GM12878 (cell line): Measurements from ENCODE around the gene SLC25A17. TPM values are rescaled to one million over a fixed set of nuclear protein-coding genes. Genes with fewer than 3 reads are reported as not detected.

Source experiments
- ATAC-seq: fragments of 200-7000 bp; cut with Tn5 transposase; 3 replicates; pipeline ENCODE4 v1.9.1; 2020; ENCODE audit warnings: mild to moderate bottlenecking, moderate library complexity
- BruUV-seq: library from RNA; stranded (reverse); fragments of 400-500 nt; replicated peaks from 2 replicates; lab custom pipeline; 2021; lab: Mats Ljungman, UMichigan
- CTCF ChIA-PET: fragments of 300-600 bp; sonication (Branson Sonifier 250); formaldehyde crosslinking; extraction: SDS; loops from one replicate; lab custom pipeline; 2021; ENCODE audit warnings: inconsistent platforms; lab: Yijun Ruan, JAX
- POLR2A ChIA-PET: fragments of 350-600 bp; formaldehyde crosslinking; extraction: SDS; loops from one replicate; lab custom pipeline; 2021; ENCODE audit warnings: inconsistent platforms; lab: Charles Lee
- RAD21 ChIA-PET: fragments of 300-600 bp; sonication (Branson Sonifier 250); formaldehyde crosslinking; loops from one replicate; lab custom pipeline; 2023; ENCODE audit warnings: antibody characterized with exemption; ENCODE audit not compliant: unreplicated experiment; lab: Charles Lee
- SMC1A ChIA-PET: fragments of 300-600 bp; sonication (Branson Sonifier 250); formaldehyde crosslinking; loops from one replicate; lab custom pipeline; 2023; ENCODE audit not compliant: unreplicated experiment, uncharacterized antibody; lab: Charles Lee
- DNase-seq: peaks from one replicate; pipeline ENCODE4 v3.0.0-alpha.2; 2011; ENCODE audit warnings: low read depth, low spot score
- FAIRE-seq: peaks from 3 replicates; lab custom pipeline; 2011; peaks lifted over from hg19 to GRCh38; lab: Jason Lieb, UNC
- H2AFZ ChIP-seq: 2 replicates; pipeline ENCODE4 v1.6.0; 2011; ENCODE audit warnings: low read depth, low read length, control low read depth; ENCODE audit not compliant: control insufficient read depth
- H3K27ac ChIP-seq: 2 replicates; pipeline ENCODE4 v1.5.1; 2011; ENCODE audit warnings: control low read depth; ENCODE audit not compliant: control insufficient read depth, insufficient read depth
- H3K27me3 ChIP-seq, 2 experiments: replicated peaks in 1 of 2; 2 replicates each; pipeline versions ENCODE4 v1.6.0 to v1.6.1; 2011; ENCODE audit warnings: low read length in 1 of 2; ENCODE audit not compliant: control insufficient read depth in 2 of 2, insufficient read depth in 2 of 2
- H3K36me3 ChIP-seq, 2 experiments: 2 replicates each; pipeline ENCODE4 v1.5.1; 2011; ENCODE audit warnings: low read length in 1 of 2; ENCODE audit not compliant: control insufficient read depth in 2 of 2, insufficient read depth in 2 of 2
- H3K4me1 ChIP-seq: 2 replicates; pipeline ENCODE4 v1.6.1; 2011; ENCODE audit warnings: mild to moderate bottlenecking, low read length, moderate library complexity, mixed read lengths; ENCODE audit not compliant: control insufficient read depth, insufficient read depth
- H3K4me2 ChIP-seq: 2 replicates; pipeline ENCODE4 v1.6.0; 2011; ENCODE audit warnings: control low read depth; ENCODE audit not compliant: control insufficient read depth, insufficient read depth
- H3K4me3 ChIP-seq: fragments of 200-600 bp; sonication (generic); 2 replicates; pipeline ENCODE4 v1.5.1; 2016
- H3K79me2 ChIP-seq: 2 replicates; pipeline ENCODE4 v1.6.0; 2011; ENCODE audit warnings: low read length; ENCODE audit not compliant: control insufficient read depth, insufficient read depth
- H3K9ac ChIP-seq: 2 replicates; pipeline ENCODE4 v1.8.0; 2011; ENCODE audit warnings: low read length, control low read depth, mixed read lengths; ENCODE audit not compliant: control insufficient read depth, insufficient read depth
- H3K9me3 ChIP-seq: replicated peaks from 3 replicates; pipeline ENCODE4 v1.5.1; 2011; ENCODE audit warnings: mild to moderate bottlenecking, low read length; ENCODE audit not compliant: control insufficient read depth, insufficient read depth
- H4K20me1 ChIP-seq: 2 replicates; pipeline ENCODE4 v1.6.0; 2011; ENCODE audit not compliant: control insufficient read depth, insufficient read depth
- CHD4 ChIP-seq: fragments of 200-600 bp; sonication (generic); IDR thresholded peaks from 2 replicates; pipeline ENCODE4 v1.6.1; 2016; ENCODE audit warnings: mild to moderate bottlenecking
- CUX1 ChIP-seq: IDR thresholded peaks from 2 replicates; pipeline ENCODE4 v1.6.1; 2012; ENCODE audit warnings: improper control_type of control experiment, low read depth, low read length; ENCODE audit not compliant: insufficient replicate concordance
- EGR1 ChIP-seq, 2 experiments: IDR thresholded peaks; 1 replicate in 1 of 2; 2 replicates in 1 of 2; pipeline ENCODE4 v1.6.1; 2011 to 2012; ENCODE audit warnings: low read depth in 2 of 2, low read length in 2 of 2, borderline replicate concordance in 1 of 2, mild to moderate bottlenecking in 1 of 2, moderate library complexity in 1 of 2
- ELK1 ChIP-seq: IDR thresholded peaks from 2 replicates; pipeline ENCODE4 v1.6.1; 2012; ENCODE audit warnings: low read depth, low read length, improper control_type of control experiment
- HDGF ChIP-seq: fragments of 450-650 bp; IDR thresholded peaks from 2 replicates; pipeline ENCODE4 v1.6.1; 2016; ENCODE audit warnings: antibody characterized with exemption
- MEF2B ChIP-seq: fragments of 450-650 bp; IDR thresholded peaks from 2 replicates; pipeline ENCODE4 v1.6.1; 2018; ENCODE audit warnings: mild to moderate bottlenecking, moderate library complexity; ENCODE audit not compliant: partially characterized antibody, poor library complexity, severe bottlenecking
- MYB ChIP-seq: fragments of 150-350 bp; IDR thresholded peaks from 2 replicates; pipeline ENCODE4 v1.6.1; 2014; ENCODE audit warnings: mild to moderate bottlenecking, low read depth, low read length, borderline replicate concordance
- NBN ChIP-seq: fragments of 450-650 bp; IDR thresholded peaks from 2 replicates; pipeline ENCODE4 v1.6.1; 2016
- PAX5 ChIP-seq: IDR thresholded peaks from 2 replicates; pipeline ENCODE4 v1.6.1; 2011; ENCODE audit warnings: low read depth, low read length, borderline replicate concordance
- POLR2A ChIP-seq: IDR thresholded peaks from 2 replicates; pipeline ENCODE4 v1.6.1; 2011; ENCODE audit warnings: low read depth, mild to moderate bottlenecking, low read length
- SP1 ChIP-seq: IDR thresholded peaks from one replicate; pipeline ENCODE4 v1.6.1; 2011; ENCODE audit warnings: low read depth, low read length
- TBL1XR1 ChIP-seq: IDR thresholded peaks from 2 replicates; pipeline ENCODE4 v1.6.1; 2012; ENCODE audit warnings: low read depth, low read length, improper control_type of control experiment
- YY1 ChIP-seq: IDR thresholded peaks from 2 replicates; pipeline ENCODE4 v1.6.1; 2011; ENCODE audit warnings: low read depth, mild to moderate bottlenecking, low read length
- ZNF592 ChIP-seq: fragments of 450-650 bp; IDR thresholded peaks from 2 replicates; pipeline ENCODE4 v1.6.1; 2017; ENCODE audit warnings: mild to moderate bottlenecking, moderate library complexity
- WGBS: methylation state at CpG from one replicate; pipeline ENCODE4 v1.1.6; 2016; ENCODE audit warnings: low lambda C conversion rate; ENCODE audit not compliant: insufficient replicate concordance, insufficient coverage; ENCODE audit errors: missing lambda C conversion rate; 5-methylcytosine and 5-hydroxymethylcytosine counted together
- in situ Hi-C: fragments of 300-500 bp; cut with MboI; formaldehyde crosslinking; loops from 9 replicates; pipeline ENCODE4 v1.14.3; 2018; ENCODE audit warnings: mixed read lengths
- intact Hi-C: fragments of 100-400 bp; cut with micrococcal nuclease; formaldehyde crosslinking; loops from one replicate; pipeline ENCODE4 v1.14.2; 2022; ENCODE audit not compliant: unreplicated experiment
- polyA plus RNA-seq, 11 experiments: library from polyadenylated mRNA; depleted of rRNA in 4 of 11; unstranded in 6 of 11; stranded (reverse) in 5 of 11; fragments of >200 nt; fragmentation: Nextera tagmentation in 4 of 11; fragmentation: Illumina TruSeq in 1 of 11; extraction: Ambion mirVana in 4 of 11; extraction: Trizol in 1 of 11; gene quantifications; 1 replicate in 1 of 11; 2 replicates in 10 of 11; pipeline versions ENCODE4 v1.2.1 to v1.2.3, GENCODE V29; 2011 to 2016; ENCODE audit warnings: inconsistent platforms in 2 of 11, missing spikeins in 2 of 11, low read depth in 1 of 11
- total RNA-seq, 4 experiments: library from RNA; depleted of rRNA in 3 of 4; stranded (reverse); fragments of >200 nt in 3 of 4; fragmentation: Illumina TruSeq in 1 of 4; extraction: Trizol in 1 of 4; gene quantifications; 2 replicates each; pipeline versions ENCODE4 v1.2.1 to v1.2.3, GENCODE V29; 2013 to 2021

Gene SLC25A17
- total and polyA plus RNA-seq, 10 of the 15 experiments (the other 5 are each of a cell fraction or from before 2014, with no cell fraction given), result 37.5 to 113 (median 62.3) TPM

GRCh38 chr22:40853333-40853732 is 34.2 kb upstream of the SLC25A17 start:
- Histone ChIP-seq H2AFZ (no peak overlapping the region), H3K9ac (no peak overlapping the region; the same call in 1 of the 2 replicates), H3K4me3 (peak overlapping the region; percentile 96), H3K4me2 (peak overlapping the region; percentile 86; the same call in 1 of the 2 replicates), H3K9me3 (no peaks in the 10 kb centered on the region), H3K4me1 (peaks cover 4% of the 10 kb centered on the region), H4K20me1 (no peaks in the 10 kb centered on the region), H3K79me2 (peaks cover 78% of the 10 kb centered on the region), H3K36me3 (peaks cover 1 to 11% of the 10 kb centered on the region in 2 experiments; a peak in 2 of 4 replicates), H3K27ac (no peak overlapping the region), H3K27me3 (no peaks in the 10 kb centered on the region)
- no peak for FAIRE-seq
- ATAC-seq, result no peak
- DNase-seq, result no peak
- WGBS, result 94% methylated on average over 1 of the region's 1 CpG
- RAD21 ChIA-PET, result interaction anchor here (1.0 to 2.4 kb wide), 3 partner anchors 20 to 170 kb away, joined by 3 to 17 read pairs (median 7); no protein-coding TSS in a partner anchor
- POLR2A ChIA-PET, result interaction anchor here (1.2 to 6.2 kb wide), 4 partner anchors 13 to 43 kb away, joined by 3 to 41 read pairs (median 4); partner anchors contain the start of gene SLC25A17
- no TSS peak for BruUV-seq
- in situ Hi-C loops, result no loop called here
- intact Hi-C loops, result no loop called here
- CTCF ChIA-PET, result interaction anchor here (1.1 to 3.9 kb wide), 7 partner anchors 11 to 417 kb away, joined by 3 to 15 read pairs (median 3); no protein-coding TSS in a partner anchor
- SMC1A ChIA-PET, result interaction anchor here (0.8 to 3.3 kb wide), 8 partner anchors 14 to 417 kb away, joined by 3 to 14 read pairs (median 6); no protein-coding TSS in a partner anchor
- TF ChIP-seq EGR1 (IDR thresholded peaks at IDR 0.05; ENCODE audit: borderline replicate concordance in 1 of 2, low read depth in 2 of 2, low read length in 2 of 2) (no peak), TBL1XR1 (no peak), YY1 (no peak), HDGF (no peak), ZNF592 (no peak), NBN (no peak), PAX5 (no peak), CUX1 (no peak), MEF2B (no peak), ELK1 (no peak), CHD4 (no peak), MYB (no peak), SP1 (no peak), POLR2A (no peak)
